ENCODE data around the gene SNRPB2. TPM values are rescaled to one million over a fixed set of nuclear protein-coding genes. Genes with fewer than 3 reads are reported as not detected.

SNRPB2 gene
- total and polyA plus RNA-seq, 9 of the 15 experiments (the other 6 are each of a cell fraction or from before 2014, with no cell fraction given): 40.0 to 131 (median 89.4) TPM

DNA sequence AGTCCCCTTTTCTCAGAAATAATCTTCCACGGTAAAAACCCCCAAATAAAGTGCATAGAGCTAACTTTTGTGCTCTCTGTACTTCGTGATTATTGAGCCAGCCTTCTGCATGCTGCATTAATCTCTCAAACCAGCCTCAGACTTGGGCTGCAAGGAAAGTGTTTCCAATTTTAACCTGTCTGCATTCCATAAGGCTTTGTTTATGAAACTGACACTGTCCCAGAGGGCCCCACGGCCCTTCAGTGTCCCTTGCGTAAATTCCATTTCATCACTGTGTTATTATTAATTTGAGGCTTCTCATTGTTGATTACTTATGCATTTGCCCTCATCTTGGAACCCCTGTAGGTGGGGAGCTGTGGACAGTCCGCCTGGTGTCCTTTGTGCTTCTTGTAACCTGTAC lies 15.6 kb upstream of the SNRPB2 start (continued):
- TF ChIP-seq SMAD1 (IDR thresholded peaks at IDR 0.05; ENCODE audit: low read depth, low read length, partially characterized antibody) (no peak), ILK (tag; IDR thresholded peaks at IDR 0.05; ENCODE audit: borderline replicate concordance, low read depth) (no peak), ETS2 (tag; IDR thresholded peaks at IDR 0.05; ENCODE audit: borderline replicate concordance, poor library complexity, severe bottlenecking) (no peak), NR1H2 (CRISPR knock-in tag; IDR thresholded peaks at IDR 0.05) (no peak), ETS1 (conservative IDR thresholded peaks at IDR 0.05; ENCODE audit: control insufficient read depth, low read depth, low read length) (no peak), EP400 (IDR thresholded peaks at IDR 0.05) (no peak), ZNF408 (CRISPR knock-in tag; IDR thresholded peaks at IDR 0.05; ENCODE audit: low read depth) (no peak), ZNF584 (CRISPR knock-in tag; IDR thresholded peaks at IDR 0.05; ENCODE audit: low read depth) (no peak), ZFX (CRISPR knock-in tag; IDR thresholded peaks at IDR 0.05) (no peak)
- TF ChIP-seq, protein P1, sequence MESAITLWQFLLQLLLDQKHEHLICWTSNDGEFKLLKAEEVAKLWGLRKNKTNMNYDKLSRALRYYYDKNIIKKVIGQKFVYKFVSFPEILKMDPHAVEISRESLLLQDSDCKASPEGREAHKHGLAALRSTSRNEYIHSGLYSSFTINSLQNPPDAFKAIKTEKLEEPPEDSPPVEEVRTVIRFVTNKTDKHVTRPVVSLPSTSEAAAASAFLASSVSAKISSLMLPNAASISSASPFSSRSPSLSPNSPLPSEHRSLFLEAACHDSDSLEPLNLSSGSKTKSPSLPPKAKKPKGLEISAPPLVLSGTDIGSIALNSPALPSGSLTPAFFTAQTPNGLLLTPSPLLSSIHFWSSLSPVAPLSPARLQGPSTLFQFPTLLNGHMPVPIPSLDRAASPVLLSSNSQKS (CRISPR knock-in tag; IDR thresholded peaks at IDR 0.05): no peak
- TF ChIP-seq, protein P2, sequence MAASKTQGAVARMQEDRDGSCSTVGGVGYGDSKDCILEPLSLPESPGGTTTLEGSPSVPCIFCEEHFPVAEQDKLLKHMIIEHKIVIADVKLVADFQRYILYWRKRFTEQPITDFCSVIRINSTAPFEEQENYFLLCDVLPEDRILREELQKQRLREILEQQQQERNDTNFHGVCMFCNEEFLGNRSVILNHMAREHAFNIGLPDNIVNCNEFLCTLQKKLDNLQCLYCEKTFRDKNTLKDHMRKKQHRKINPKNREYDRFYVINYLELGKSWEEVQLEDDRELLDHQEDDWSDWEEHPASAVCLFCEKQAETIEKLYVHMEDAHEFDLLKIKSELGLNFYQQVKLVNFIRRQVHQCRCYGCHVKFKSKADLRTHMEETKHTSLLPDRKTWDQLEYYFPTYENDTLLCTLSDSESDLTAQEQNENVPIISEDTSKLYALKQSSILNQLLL (CRISPR knock-in tag; IDR thresholded peaks at IDR 0.05; ENCODE audit: borderline replicate concordance): no peak

Data from K562 (cell line).